Transverse colon (tissue), 4 donors: ENCODE measurements around the gene CHRM4. TPM values are rescaled to one million over a fixed set of nuclear protein-coding genes. Genes with fewer than 3 reads are reported as not detected.

Experiments used
- DNase-seq: peaks from one replicate; pipeline ENCODE4 v3.0.0-alpha.2; 2019
- H3K27ac ChIP-seq, 4 donors: fragments of 200-600 bp; sonication (generic); 2 replicates each; pipeline ENCODE4 v1.5.1; 2016 to 2018; ENCODE audit warnings: inconsistent platforms in 4 of 4
- H3K27me3 ChIP-seq: fragments of 200-600 bp; sonication (generic); 2 replicates; pipeline ENCODE4 v1.5.1; 2017; ENCODE audit warnings: inconsistent platforms
- H3K36me3 ChIP-seq, 4 donors: fragments of 200-600 bp; sonication (generic); 2 replicates each; pipeline ENCODE4 v1.5.1; 2017 to 2019; ENCODE audit warnings: inconsistent platforms in 4 of 4
- H3K4me1 ChIP-seq, 4 donors: fragments of 200-600 bp; sonication (generic); 2 replicates each; pipeline ENCODE4 v1.5.1; 2017 to 2020; ENCODE audit warnings: inconsistent platforms in 4 of 4
- H3K4me3 ChIP-seq, 4 donors: fragments of 200-600 bp; sonication (generic); 1 replicate in 1 of 4; 2 replicates in 3 of 4; pipeline versions ENCODE4 v1.5.1 to v1.6.1; 2017 to 2019; ENCODE audit warnings: inconsistent platforms in 4 of 4
- H3K9me3 ChIP-seq, 2 donors: fragments of 200-600 bp; sonication (generic); 2 replicates each; pipeline ENCODE4 v1.5.1; 2017 to 2019; ENCODE audit warnings: inconsistent platforms in 2 of 2
- EP300 ChIP-seq: sonication (generic); formaldehyde crosslinking; IDR thresholded peaks from one replicate; pipeline ENCODE4 v1.6.1; 2017; ENCODE audit warnings: antibody characterized with exemption, low read depth
- POLR2A ChIP-seq: fragments of 450-650 bp; IDR thresholded peaks from one replicate; pipeline ENCODE4 v1.6.1; 2016; ENCODE audit warnings: antibody characterized with exemption, mild to moderate bottlenecking, moderate library complexity
- POLR2AphosphoS5 ChIP-seq, 3 donors: sonication (generic); formaldehyde crosslinking; IDR thresholded peaks; one replicate each; pipeline ENCODE4 v1.6.1; 2016; ENCODE audit warnings: antibody characterized with exemption in 3 of 3
- WGBS, 2 donors: methylation state at CpG; one replicate each; pipeline ENCODE4 v1.1.5; 2018; ENCODE audit warnings: low coverage in 1 of 2; 5-methylcytosine and 5-hydroxymethylcytosine counted together
- in situ Hi-C, 4 donors: fragments of 200-750 bp; cut with MboI; loops; one replicate each; pipeline versions ENCODE4 v1.15.0 to v1.15.1; 2017; ENCODE audit warnings: low sequenced_read_pairs in 3 of 4, low pct_ligation_motif_present in 1 of 4, low pct_unique_long_range_greater_than_20kb in 1 of 4
- intact Hi-C: fragments of 100-400 bp; cut with DNase I; formaldehyde crosslinking; loops from one replicate; pipeline ENCODE4 v1.15.1; 2023; ENCODE audit warnings: low total_unique reads
- total RNA-seq, 4 donors: library from RNA; depleted of rRNA; stranded (reverse); fragments of >200 nt; gene quantifications; one replicate each; pipeline ENCODE4 v1.1.0, GENCODE V29; 2016
- TF ChIP-seq, protein P1 (sequence below), 5 experiments: fragments of 200-600 bp in 3 of 5; fragments of 450-650 bp in 2 of 5; sonication (generic) in 3 of 5; IDR thresholded peaks; 1 replicate in 2 of 5; 2 replicates in 3 of 5; pipeline ENCODE4 v1.5.1; 2016 to 2017; ENCODE audit warnings: antibody characterized with exemption in 5 of 5, inconsistent platforms in 3 of 5, mild to moderate bottlenecking in 2 of 5, moderate library complexity in 1 of 5

The CHRM4 gene
- total RNA-seq, 4 donors from 2014 or later, result 0.82 to 3.3 TPM; not detected in 2

DNA sequence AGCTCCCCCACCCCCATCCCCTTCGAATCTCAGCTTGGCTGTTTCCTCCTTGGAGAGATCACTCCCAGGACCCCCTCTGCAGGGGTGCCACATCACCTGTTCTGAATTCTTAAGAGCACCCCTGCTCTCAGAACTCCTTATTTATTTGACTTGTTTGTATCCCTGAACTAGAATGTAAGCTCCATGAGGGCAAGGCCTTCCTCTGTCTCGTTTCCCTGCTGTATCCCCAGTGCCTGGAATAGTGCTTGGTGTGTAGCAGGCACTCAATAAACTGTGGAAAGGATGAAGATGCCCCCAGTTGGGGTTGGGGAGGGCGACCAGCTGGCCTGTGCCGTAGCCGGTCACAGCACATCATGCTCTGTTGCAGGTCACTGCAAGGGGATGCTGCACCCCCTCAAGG is 13.7 kb downstream of the CHRM4 start:
- H3K27ac ChIP-seq, result no peak overlapping the region
- no peak for TF ChIP-seq POLR2A
- TF ChIP-seq POLR2AphosphoS5 (IDR thresholded peaks at IDR 0.05), result no peak
- TF ChIP-seq, protein P1, sequence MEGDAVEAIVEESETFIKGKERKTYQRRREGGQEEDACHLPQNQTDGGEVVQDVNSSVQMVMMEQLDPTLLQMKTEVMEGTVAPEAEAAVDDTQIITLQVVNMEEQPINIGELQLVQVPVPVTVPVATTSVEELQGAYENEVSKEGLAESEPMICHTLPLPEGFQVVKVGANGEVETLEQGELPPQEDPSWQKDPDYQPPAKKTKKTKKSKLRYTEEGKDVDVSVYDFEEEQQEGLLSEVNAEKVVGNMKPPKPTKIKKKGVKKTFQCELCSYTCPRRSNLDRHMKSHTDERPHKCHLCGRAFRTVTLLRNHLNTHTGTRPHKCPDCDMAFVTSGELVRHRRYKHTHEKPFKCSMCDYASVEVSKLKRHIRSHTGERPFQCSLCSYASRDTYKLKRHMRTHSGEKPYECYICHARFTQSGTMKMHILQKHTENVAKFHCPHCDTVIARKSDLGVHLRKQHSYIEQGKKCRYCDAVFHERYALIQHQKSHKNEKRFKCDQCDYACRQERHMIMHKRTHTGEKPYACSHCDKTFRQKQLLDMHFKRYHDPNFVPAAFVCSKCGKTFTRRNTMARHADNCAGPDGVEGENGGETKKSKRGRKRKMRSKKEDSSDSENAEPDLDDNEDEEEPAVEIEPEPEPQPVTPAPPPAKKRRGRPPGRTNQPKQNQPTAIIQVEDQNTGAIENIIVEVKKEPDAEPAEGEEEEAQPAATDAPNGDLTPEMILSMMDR (IDR thresholded peaks at IDR 0.05), result no peak
- TF ChIP-seq EP300, result no peak
- 100% methylated on average over 1 to 5 of the region's 5 CpGs for WGBS, 2 donors
- intact Hi-C loops, result no loop called here
- H3K4me1 ChIP-seq, result peaks cover 8 to 33% (median 24%) of the 10 kb centered on the region in 4 donors
- in situ Hi-C loops, result loop anchor here in 2 of 4 donors (25.0 kb wide), 1 partner anchor 159 kb away; no protein-coding TSS in a partner anchor
- H3K27me3 ChIP-seq, result peaks cover 12% of the 10 kb centered on the region
- no peaks in the 10 kb centered on the region for H3K9me3 ChIP-seq
- H3K36me3 ChIP-seq, result peaks cover 0 to 16% (median 7%) of the 10 kb centered on the region in 4 donors
- no peak overlapping the region for H3K4me3 ChIP-seq
- DNase-seq, result no peak

GRCh38 chr11:46377290-46377689 is 14.3 kb downstream of the CHRM4 start:
- peaks cover 7% of the 10 kb centered on the region for H3K27me3 ChIP-seq
- no peaks in the 10 kb centered on the region for H3K9me3 ChIP-seq
- WGBS, 2 donors, result 92% methylated on average over 11 of the region's 11 CpGs; no CpG with 5 or more reads in 1 of the 2 donors
- in situ Hi-C loops (loop anchor here in 2 of 4 donors (25.0 kb wide), 1 partner anchor 160 kb away; no protein-coding TSS in a partner anchor), intact Hi-C loops (no loop called here)
- no peak for DNase-seq
- no peak overlapping the region for H3K4me3 ChIP-seq
- peaks cover 0 to 16% (median 7%) of the 10 kb centered on the region in 4 donors for H3K36me3 ChIP-seq
- H3K4me1 ChIP-seq, result peaks cover 3 to 27% (median 19%) of the 10 kb centered on the region in 4 donors
- no peak for TF ChIP-seq EP300
- no peak for TF ChIP-seq POLR2A
- no peak for TF ChIP-seq POLR2AphosphoS5 (IDR thresholded peaks at IDR 0.05)
- TF ChIP-seq, protein P1 (IDR thresholded peaks at IDR 0.05), result no peak
- H3K27ac ChIP-seq, result no peak overlapping the region

- no peak for TF ChIP-seq POLR2A
- TF ChIP-seq, protein P1 (IDR thresholded peaks at IDR 0.05), result no peak
- no peak for TF ChIP-seq POLR2AphosphoS5 (IDR thresholded peaks at IDR 0.05)
- TF ChIP-seq EP300, result no peak
- peaks cover 0 to 16% (median 7%) of the 10 kb centered on the region in 4 donors for H3K36me3 ChIP-seq
- H3K9me3 ChIP-seq, result no peaks in the 10 kb centered on the region
- H3K27me3 ChIP-seq, result no peaks in the 10 kb centered on the region
- H3K4me3 ChIP-seq, result no peak overlapping the region
- peaks cover 0 to 20% (median 12%) of the 10 kb centered on the region in 4 donors for H3K4me1 ChIP-seq
- intact Hi-C loops (no loop called here), in situ Hi-C loops (loop anchor here in 2 of 4 donors (25.0 kb wide), 1 partner anchor 161 kb away; no protein-coding TSS in a partner anchor)
- WGBS, 2 donors, result 86% methylated on average over 18 of the region's 19 CpGs; no CpG with 5 or more reads in 1 of the 2 donors
- no peak overlapping the region for H3K27ac ChIP-seq
- no peak for DNase-seq
These were observed 15.1 kb downstream of the CHRM4 start for GRCh38 chr11:46376258-46377050.

- 95% methylated on average over 33 of the region's 38 CpGs; no CpG with 5 or more reads in 1 of the 2 donors for WGBS, 2 donors
- TF ChIP-seq, protein P1 (IDR thresholded peaks at IDR 0.05), result no peak
- TF ChIP-seq POLR2AphosphoS5 (IDR thresholded peaks at IDR 0.05) (no peak), EP300 (no peak), POLR2A (no peak)
- no peaks in the 10 kb centered on the region for H3K27me3 ChIP-seq
- H3K36me3 ChIP-seq, result peaks cover 0 to 16% (median 7%) of the 10 kb centered on the region in 4 donors
- peaks cover 0 to 13% (median 9%) of the 10 kb centered on the region in 4 donors for H3K4me1 ChIP-seq
- no peak for DNase-seq
- no peak overlapping the region for H3K4me3 ChIP-seq
- in situ Hi-C loops (loop anchor here in 2 of 4 donors (25.0 kb wide), 1 partner anchor 162 kb away; no protein-coding TSS in a partner anchor), intact Hi-C loops (no loop called here)
- no peak overlapping the region for H3K27ac ChIP-seq
- no peaks in the 10 kb centered on the region for H3K9me3 ChIP-seq
These were observed 16.0 kb downstream of the CHRM4 start for GRCh38 chr11:46375392-46376101.
